HG02943 (cell line): Measurements from ENCODE around the gene WDR27.
"Not testable (repeated sequence)": the region's sequence is repeated elsewhere in the genome, so short reads cannot be mapped to it uniquely, and the experiment has no call there.

Experiments
- ATAC-seq: cut with Tn5 transposase; IDR thresholded peaks from one replicate; pipeline ENCODE4 v1.9.1; 2021; ENCODE audit warnings: mild to moderate bottlenecking, low read depth, moderate library complexity; ENCODE audit not compliant: unreplicated experiment

WDR27 gene

GRCh38 chr6:169498916-169499513 lies 202.8 kb downstream of the WDR27 start:
- ATAC-seq, result no peak

- ATAC-seq, result no peak
Measured at GRCh38 chr6:169495601-169496000, 206.2 kb downstream of the WDR27 start.

DNA sequence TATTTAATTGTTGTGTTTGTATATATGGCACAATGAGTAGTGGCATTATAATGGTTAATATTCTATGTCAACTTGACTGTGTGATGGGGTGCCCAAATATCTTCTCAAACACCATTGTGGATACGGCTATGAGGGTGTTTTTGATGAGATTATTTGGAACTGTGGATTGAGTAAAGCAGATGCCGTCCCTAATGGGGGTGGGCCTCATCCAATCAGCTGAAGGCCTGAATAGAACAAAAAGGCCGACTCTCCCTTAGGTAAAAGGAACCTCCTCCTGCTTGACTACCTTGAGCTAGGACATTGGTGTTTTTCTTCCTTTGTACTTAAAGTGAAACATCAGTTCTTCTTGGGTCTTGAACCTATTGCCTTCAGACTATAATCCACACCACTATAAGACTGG lies 207.8 kb downstream of the WDR27 start:
- no peak for ATAC-seq

- ATAC-seq, result no peak
Measured at GRCh38 chr6:169491482-169491881, 210.3 kb downstream of the WDR27 start.

GRCh38 chr6:169490830-169491229 lies 211.0 kb downstream of the WDR27 start:
- no peak for ATAC-seq

GRCh38 chr6:169490246-169490641 lies 211.6 kb downstream of the WDR27 start:
- no peak for ATAC-seq

DNA sequence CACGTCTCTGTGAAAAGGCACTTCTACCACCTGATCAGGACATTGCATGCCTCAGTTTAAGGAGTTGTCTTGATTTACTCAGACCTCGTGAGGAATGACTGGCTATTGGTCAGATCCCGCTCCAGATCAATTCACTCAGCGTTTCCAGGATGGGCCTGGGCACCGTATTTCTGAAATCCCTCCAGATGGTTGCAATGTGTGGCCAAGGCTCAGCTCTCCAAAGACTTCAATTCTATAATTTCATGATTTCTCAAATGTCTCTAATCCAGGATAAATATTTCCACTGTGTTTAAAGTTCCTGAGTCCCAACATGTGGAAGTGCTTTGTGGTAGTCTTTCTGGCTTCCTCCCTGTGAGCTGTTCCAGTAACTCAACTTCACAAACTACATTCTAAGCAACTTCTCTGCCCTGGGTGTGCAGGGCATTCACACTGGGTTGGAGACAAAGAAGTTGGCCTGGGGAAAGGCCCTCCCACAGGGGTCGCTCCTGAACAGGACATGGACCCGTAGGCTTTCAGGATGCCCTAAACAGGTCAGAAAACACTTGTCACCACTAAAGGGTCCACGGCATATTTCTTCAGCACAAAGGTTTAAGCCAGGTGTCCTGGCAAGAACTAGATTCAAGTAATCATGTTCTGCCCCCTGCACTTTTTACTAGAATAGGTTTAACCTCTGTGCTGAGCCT lies 212.1 kb downstream of the WDR27 start:
- no peak for ATAC-seq

DNA sequence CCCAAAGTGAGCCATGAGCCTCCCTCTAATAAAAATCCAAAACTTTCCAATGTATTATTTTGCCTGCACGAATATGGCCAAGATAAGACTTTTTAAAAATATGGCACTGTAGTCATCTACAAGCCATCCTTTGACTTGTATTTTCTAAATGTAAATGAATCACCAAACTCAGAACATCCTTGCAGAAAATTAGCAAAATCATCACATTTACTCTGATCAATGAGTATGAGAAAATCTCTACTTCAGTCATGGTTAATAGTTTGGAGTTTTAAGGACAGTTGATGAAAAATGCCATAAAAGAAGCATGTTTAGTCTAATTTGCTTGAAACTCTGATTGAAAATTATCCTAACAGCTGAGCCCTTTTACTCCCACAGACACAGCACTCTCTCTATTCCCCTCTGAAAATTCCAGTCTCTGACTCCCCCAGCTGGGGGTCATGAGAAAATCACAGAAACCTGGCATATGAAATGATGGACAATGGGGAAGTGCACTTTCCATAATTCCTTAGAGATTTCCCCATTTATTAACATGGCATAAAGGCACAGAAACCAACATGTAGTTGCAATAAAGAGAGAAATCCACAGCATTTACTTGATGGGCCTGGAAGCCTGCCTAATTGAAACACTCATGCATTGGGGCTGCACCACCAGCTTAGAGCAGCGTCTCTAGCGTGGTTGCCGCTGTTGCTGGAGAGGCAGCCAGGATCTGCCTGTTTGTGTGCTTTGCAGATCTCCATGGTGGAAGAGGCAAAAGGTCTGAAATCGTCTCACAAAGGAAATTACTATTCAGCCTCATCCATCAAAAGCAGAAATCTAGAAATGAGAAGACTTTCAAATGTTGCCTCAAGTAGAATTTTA lies 214.0 kb downstream of the WDR27 start:
- no peak for ATAC-seq

DNA sequence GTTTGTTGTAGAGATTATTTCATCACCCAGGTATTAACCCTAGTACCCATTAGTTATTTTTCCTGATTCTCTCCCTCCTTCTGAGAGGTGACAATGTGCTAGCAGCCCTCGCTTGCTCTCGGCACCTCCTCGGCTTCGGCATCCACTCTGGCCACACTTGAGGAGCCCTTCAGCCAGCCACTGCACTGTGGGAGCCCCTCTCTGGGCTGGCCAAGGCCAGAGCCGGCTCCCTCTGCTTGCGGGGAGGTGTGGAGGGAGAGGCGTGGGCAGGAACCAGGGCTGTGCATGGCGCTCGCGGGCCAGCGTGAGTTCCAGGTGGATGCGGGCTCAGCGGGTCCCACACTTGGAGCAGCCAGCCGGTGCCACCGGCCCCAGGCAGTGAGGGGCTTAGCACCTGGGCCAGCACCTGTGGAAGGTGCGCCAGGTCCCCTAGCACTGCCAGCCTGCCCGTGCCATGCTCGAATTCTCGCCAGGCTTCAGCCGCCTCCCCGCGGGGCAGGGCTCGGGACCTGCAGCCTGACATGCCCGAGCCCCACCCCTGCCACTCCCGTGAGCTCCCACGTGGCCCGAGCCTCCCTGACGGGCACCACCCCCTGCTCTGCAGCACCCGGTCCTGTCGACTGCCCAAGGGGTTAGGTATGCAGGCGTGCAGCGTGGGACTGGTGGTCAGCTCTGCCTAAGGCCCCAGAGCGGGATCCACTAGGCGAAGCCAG lies 221.9 kb downstream of the WDR27 start:
- ATAC-seq, result no peak

DNA sequence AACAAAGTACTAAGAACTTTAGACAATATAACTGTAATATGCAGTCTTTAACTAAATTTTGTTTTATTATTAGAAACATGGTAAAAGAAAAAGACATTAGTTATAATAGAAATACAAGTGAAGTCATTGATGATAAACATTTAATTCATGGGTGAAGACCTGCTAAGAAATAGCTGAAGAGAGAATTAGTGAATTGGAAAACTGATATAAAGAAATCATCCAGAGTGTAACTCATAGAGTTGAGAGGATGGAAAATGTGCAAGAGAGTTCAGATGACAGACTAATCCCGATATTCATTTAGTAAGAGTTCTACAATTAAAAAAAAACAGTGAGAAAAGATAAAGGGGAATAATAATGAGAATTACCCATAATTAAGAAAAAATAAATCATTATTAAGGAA lies 227.5 kb downstream of the WDR27 start:
- no peak for ATAC-seq

GRCh38 chr6:169473663-169474062 lies 228.2 kb downstream of the WDR27 start:
- ATAC-seq, result no peak

DNA sequence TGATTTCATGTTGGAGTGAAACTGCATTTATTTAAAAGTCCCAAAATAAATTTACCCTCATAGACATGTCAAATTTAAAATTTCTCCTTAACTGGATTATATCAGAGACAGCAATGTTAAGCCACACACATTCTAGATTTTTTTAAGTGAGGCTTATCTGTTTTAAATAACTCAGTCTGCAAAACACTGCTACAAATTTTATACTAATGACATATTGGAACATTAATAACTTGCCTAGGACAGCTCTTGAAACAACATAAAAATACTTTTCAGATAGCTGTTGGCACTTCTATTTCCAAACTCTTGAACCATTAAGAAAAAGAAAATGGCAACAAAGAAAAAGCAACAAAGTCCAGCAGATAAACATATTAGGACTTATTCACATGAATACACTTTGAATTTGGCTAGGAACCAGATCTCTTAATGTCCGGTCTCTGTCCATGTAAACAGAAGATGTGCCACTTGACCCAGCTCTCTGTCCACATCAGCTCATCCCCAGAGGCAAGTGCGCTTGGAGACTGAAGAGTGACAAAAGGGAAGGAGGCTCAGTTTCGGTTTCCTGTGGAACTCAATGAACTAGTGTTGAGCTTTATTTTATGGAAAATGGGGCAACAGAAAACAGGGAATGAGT lies 228.9 kb downstream of the WDR27 start:
- no peak for ATAC-seq

- no peak for ATAC-seq
Measured at GRCh38 chr6:169470790-169471189, 231.0 kb downstream of the WDR27 start.

- no peak for ATAC-seq
Measured at GRCh38 chr6:169469028-169469427, 232.8 kb downstream of the WDR27 start.

DNA sequence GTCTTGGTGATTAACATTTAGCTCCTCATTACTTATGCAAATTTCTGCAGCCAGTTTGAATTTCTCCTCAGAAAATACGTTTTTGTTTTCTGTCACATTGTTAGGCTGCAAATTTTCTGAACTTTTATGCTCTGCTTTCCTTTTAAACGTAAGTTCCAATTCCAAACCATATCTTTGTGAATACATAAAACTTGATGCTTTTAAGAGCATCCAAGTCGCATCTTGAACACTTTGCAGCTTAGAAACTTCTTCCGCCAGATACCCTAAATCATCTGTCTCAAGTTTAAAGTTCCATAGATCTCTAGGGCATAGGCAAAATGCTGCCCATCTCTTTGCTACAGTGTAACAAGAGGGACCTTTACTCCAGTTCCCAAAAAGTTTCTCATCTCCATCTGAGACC lies 234.1 kb downstream of the WDR27 start:
- ATAC-seq, result not testable (repeated sequence)

DNA sequence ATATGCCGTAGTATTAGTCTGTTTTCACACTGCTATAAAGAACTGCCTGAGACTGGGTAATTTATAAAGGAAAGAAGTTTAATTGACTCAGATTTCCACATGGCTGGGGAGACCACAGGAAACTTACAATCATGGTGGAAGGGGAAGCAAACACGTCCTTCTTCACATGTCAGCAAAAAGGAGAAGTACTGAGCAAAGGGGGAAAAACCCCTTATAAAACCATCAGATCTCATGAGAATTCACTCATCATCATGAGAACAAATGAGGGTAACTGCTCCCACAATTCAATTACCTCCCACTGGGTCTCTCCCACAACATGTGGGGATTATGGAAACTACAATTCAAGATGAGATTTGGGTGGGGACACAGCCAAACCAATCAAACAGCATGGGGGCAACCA lies 235.6 kb downstream of the WDR27 start:
- ATAC-seq, result not testable (repeated sequence)

DNA sequence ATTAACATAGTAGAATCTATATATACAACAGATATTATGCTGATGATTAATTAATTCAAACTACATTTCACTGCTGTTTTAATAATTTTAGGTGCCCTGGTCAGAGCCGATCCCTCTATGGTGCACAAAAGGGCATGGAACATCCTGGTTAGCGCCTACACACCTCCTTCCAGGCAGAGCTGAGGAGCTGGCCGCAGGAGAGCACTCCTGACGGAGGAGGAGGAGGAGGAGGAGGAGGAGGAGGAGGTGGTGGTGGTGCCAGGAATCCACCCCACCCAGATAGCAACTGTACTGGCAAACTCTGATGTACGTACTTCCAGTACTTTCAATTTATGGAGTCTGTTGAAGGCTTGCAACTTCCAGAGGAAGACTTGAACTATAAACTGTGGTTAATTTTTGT lies 244.1 kb downstream of the WDR27 start:
- no peak for ATAC-seq

DNA sequence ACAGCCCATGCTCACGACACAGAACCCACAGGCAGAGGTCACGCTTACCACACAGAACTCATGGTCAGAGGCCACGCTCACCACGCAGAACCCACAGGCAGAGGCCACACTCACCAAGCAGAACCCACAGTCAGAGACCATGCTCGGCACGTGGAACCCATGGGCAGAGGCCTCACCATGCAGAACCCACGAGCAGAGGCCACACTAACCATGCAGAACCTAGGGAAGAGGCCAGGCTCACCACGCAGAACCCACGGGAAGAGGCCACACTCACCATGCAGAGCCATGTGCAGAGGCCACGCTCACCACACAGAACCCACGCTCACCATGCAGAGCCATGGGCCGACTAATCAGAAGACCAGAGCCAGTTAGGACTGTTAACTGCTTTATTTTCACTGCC lies 245.0 kb downstream of the WDR27 start:
- ATAC-seq, result no peak

GRCh38 chr6:169455470-169455869 lies 246.4 kb downstream of the WDR27 start:
- ATAC-seq, result no peak

- no peak for ATAC-seq
Measured at GRCh38 chr6:169454872-169455204, 247.0 kb downstream of the WDR27 start.
